DMS 273 (cell line): ENCODE data around the gene HOGA1.

ENCODE experiments used
- DNase-seq: peaks from one replicate; lab custom pipeline; 2025; ENCODE audit not compliant: unreplicated experiment; lab: John Stamatoyannopoulos, UW

Gene HOGA1

DNA sequence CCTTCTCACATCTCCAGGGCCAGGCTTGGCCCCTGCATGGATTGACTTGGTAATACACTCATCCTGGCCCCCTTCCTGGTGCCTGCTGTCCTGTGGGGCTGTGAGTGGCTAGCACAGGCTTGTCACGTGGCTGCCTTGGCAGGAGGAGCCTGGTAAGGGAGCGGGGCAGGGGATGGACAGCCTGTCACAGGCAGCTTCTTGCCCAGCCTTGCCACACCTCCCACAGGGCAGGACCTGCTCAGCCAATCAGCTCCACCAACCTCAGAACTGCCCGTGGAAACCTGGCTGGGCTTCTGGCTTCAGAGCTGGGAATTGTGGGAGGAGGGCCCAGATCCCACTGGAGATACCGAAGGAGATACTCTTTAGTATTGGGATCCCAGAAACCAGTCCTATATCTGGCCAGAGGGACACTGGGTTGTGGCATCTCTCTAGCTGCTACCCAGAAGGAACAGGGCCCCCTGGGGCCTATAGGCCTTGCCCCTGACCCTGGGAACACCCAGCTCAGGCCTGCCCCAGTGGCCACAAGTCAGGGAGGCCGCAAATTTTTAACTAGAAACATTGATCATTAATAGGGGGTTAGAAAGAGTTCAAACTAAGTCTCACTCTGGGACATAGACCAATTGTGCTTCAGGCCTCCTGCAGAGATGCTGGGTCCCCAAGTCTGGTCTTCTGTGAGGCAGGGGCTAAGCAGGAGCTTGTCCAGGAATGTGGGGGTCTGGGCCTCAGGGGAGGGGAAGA, at the start of gene HOGA1:
HOGA1 (plus strand) TSS at position 330 of the 738 bp plus-strand sequence; CDS start at position 645, 315 bp downstream.
- peak; percentile 95 for DNase-seq

DNA sequence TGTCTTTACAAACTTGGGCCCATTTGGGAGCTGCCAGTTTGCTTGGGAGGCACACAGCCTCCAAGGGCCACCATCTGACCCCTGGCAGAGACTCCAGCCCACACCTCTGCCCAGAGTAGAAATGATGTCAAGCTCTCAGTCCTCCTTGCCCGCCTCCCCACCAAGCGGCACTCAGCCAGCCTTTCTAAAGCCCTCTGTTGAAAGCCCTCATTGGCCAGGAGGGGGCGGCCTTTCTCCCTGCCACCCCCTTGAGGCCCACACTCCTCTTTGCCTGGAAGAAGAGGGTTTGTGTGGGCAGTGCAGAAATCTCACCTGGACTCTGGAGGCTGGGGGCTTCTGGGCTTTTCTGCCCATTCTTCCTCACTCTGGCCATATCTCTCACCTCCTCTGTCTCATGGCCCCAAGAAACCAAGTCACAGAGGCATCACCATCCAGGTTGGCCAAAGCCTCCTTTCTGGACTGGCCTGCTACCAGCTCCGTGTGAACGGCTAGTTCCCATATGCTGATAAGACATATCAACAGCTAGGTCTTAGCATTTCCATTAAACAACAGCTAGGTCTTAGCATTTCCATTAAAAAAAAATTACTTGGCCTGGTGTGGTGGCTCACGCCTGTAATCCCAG, 49.3 kb upstream of the HOGA1 start:
- peak; percentile 63 for DNase-seq

DNA sequence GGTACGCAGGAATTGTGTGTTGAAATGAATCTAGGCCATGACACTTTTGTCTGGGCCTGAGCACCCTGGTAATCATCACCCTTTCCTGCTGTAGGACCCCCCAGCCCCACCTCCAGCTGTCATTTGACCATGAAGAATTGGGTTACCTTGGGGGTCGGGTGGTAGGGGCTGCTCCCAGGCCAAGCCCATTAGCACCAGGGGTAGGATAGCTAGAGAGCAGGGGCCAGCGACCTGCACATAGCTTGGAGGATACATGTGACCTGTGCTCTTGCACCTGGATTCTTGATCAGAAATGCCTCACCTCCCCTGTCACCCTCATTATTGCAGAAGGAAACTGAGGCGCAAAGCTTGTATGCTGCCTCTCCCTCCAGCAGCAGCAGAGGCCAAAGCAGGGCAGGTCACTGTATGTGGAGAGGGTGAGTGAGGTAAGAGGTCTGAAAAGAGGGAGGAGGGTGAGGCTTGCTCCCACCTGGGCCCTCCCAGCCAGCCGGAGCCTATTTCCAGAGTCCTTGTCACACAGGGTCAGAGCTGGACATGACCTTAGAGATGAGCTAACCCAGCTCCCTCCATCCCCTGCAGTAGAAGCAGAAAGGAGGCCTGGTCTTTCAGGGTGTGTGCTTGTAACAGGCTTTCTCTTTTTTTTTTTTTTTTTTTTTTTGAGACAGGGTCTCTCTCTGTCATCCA, 46.9 kb upstream of the HOGA1 start:
- DNase-seq = no peak

DNA sequence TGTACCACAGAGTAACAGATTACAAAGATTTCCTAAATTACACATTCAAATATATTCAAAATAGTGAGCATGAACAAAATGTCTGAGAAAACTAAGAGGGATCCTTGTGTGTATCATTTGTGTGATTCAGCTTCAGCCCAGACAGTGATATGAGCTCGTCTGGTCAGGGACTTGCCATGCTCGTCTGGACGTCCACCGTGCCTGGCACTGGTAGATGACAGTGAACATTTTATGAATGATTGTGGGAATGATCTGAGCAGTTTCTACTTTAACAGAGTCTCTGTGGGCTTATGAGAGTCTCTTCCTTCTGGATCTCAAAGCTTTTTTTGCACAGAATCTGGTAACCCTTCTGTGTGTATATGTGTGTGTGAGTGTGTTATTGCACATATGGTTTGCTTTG, 45.8 kb upstream of the HOGA1 start:
- no peak for DNase-seq

DNA sequence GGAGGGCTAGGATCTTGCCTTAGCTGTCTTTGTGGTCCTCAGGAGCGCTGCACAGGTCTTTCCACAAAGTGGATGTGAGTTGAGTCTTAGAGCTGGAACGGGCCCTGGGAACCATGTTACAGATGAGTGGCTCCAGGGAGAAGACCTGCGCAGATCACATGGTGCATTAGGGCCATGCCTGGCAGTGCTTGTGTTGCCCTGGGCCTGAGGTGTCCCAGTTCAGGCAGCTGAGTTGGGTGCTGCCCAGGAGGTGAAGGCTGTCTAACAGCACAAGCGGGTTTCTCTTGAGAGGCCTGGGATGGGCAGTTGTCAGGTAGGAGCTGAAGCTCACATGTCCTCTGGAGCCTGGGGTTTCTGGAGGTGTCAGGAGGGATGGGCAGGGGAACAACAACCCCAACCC, 45.4 kb upstream of the HOGA1 start:
- DNase-seq = no peak

DNA sequence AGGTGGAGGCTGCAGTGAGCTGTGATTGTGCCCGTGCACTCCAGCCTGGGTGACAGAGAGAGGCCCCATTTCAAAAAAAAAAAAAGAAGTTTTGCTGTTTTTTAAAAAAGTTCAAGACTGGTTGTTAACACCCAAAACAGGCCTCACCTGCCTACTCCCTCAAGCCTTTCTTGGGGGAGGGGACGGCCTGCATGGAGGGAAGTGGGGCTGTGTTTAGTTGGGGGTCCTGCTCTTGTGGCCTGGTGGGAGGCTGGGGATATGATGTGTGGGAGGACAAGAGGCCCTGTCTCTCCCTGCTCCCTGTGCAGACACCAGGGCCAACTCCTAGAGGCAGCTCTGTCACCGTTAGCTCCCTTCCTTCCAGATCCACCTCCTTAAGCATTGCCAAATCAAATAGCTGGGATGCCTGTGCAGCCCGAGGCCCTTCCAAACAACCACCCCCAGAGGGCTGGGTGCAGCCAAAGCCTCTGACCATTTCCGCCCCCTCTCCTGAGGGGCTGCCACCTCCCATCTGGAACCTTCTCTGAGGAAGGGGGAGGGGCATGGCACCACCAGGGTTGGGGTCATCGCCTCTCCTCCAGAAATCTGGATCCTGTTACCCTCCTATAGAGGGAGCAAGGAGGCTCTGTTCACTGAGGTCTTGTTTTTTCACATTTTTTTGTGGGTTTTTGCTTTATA, 44.5 kb upstream of the HOGA1 start:
- DNase-seq = no peak

DNA sequence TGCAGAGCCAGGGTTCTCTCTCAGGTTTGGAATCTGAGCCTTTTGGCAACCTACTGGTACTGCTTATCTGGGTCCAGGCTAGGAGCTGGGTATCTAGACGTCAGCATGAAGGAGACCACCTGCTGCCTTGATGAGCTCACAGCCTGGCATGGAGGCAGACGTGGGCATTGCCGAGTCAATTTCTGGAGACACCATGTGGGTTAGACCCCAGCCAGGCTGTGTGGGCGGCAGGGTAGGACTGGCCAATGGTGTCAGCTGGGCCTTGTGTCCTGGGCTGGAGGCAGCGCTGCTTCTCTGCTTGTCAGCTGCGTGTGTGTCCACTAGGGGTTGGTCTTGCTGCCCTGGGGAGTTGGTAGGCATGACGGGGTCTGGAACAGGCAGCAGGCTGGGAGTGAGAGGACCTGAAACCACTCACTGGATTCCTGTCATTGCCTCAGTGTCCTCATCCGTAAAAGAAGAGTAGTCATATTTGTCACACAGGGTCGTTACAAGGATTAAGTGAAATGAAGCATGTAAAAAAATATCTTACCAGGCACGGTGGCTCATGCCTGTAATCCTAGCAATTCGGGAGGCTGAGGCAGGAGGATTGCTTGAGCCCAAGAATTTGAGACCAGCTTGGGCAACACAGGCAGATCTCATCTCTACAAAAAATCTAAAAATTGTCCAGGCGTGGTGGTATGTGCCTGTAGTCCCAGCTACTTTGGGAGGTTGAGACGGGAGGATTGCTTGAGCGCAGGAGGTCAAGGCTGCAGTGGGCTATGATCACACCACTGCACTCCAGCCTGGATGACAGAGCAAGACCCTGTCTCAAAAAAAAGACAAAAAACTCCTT, 43.3 kb upstream of the HOGA1 start:
- DNase-seq = peak; percentile 56

DNA sequence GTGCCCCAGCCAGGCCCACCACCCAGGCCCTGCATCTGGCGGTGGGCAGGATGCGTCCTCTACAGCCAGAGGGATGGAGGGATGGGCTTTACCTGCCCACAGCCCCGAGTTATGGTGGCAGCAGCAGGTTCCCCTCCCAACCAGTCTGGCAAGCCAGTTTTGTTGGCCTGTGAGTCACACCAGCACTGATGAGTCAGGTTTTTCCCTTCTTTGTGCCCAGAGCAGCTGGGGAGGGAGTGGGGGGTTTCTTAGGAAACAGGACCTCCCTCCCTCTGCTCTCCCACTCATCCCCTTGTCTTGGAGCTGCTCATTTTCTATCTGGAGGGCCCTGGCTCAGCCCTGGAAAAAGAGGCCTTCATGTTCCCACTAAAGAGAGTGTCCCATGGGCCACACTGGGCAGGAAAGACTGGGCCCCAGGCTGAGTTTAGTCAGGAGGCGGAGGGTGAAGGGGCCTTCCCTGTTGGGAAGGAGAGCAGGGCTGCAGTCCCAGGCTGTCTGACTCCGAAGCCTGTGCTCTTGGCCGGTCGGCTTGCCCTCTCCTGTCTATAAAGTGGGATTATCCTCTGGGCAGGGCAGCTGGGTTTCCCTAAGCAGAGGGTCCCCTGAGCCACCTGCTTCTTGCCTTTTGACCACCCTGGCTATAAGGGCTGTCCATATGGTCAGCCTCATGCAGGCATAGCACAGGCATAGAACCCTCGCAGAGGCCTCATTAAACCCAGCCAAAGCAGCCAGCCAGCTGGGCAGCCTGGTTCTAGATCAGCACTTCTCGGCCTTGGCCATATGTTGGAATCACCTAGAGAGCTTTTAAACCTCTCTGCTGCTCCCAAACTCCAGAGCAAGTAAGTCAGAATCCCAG, 41.8 kb upstream of the HOGA1 start:
- peak; percentile 86 for DNase-seq

DNA sequence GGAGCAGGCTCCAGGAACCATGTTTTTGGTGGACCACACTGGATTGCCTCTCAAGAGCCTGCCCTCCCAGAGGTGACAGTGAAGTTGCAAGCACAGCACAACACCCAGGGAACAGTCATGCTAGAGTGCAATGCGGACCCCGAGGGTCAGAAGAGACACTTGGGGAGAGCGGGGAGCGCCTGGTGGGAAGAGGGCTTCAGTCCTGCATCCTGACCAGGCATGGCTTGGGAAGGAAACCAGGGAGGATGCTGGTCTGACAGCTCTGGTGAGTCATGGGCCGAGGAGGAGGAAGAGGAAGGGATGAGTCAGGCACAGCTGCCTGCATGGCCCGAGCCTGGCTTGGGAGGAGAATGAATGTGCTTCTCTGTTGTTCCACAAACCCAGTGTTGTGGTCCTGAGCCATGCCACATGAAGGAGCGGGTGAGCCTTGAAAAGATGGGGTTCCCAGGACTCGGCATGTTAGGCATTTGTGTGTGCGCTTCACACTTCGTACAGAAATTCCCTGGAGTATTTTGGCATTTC, 41.1 kb upstream of the HOGA1 start:
- DNase-seq = peak; percentile 81

DNA sequence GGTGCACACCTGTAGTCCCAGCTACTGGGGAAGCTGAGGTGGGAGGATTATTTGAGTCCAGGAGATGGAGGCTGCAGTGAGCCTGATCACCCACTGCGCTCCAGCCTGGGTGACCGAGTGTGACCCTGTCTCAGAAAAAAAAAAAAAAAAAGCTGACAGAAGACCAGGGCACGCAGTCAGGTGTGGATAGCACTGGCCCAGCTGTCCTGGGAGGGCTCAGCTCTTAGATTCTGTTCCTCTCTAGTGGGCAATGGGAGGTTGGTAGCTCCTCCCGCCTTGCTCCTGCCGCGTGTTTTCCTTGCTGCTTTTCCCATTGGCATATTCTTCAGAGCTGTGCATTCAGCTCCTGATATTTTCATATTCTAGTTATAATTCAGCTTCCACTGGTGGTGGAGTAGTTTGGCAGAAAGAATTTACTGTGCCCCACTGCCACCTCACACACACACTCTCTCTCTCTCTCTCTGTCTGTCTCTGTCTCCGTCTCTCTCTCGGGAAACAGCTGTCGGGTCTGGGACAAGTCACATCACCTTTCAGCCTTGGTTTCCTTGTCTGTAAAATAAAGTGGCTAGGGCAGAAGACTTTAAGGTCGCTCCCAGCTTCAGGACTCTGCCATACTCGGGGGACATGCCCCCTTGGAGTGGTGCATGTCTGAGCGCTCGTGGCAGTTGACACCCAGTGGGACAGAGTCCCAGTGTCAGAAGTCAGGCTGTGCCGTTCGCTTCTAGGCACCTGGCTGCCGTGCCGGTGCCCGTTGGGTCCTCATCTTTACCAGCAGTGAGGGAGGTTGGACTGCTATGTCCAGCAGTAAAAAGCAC, 37.5 kb upstream of the HOGA1 start:
- DNase-seq = no peak

DNA sequence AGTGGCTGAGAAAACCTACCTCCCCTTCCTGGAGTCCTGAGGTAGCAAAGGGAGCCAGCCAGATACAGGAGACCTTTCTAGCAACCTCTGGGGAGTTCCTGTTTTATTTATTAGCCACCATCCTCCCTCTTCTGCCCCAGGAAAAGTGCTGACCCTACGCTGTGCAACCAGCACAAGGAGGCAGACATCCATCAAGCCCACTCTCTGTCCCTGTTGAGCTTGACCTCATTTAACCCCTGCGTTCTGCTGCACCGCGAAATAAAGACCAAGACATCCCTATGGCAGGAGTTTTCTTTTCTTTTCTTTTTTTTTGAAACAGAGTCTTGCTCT, 37.0 kb upstream of the HOGA1 start:
- DNase-seq = no peak

DNA sequence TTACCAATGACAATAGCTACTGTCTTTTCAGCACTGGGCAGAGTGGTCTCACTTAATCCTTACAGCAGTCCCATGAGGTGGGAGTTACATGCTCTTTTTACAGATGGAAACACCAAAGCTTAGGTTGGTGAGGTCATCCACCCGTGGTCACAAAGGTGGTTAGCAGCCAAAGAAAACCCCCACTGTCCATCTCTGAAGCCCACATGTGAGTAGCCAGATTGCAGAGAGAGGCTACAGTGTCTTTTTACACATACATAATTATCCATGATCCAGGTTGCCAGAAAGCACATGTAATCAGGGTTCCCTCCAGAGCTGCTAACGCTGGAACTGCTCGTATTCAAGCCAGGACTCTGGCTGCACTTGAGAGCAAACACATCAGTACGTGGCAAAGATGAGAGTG, 36.2 kb upstream of the HOGA1 start:
- peak; percentile 61 for DNase-seq

DNA sequence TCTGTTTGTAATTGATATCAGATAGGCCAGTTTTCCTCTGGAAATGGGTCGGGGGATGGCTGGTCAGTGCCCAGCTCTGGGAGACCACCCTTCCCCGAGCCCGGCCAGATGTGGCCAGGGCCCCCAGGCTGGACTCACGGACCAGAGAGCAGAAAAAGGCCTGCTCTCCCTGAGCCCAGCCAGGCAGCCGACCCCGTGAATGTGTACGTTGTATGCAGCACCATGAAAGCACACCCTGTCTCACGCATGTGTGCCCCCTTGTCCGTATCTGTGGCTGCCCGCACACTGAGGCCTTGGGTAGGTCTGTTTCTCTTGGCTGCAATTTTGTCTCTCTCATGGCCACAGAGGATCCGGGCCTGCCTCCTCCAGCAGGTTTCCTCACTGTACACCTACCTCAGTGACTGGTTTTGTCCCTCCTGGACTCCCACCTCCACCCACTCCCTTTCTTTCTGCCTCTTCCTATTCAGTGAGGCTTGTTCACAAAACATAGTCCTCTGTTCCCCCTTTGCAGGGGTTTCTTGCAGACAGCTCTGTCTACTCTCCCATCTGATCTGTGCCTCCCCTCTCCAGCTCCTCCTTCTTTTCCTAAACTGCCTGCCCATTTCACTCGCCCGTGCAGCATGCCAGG, 35.2 kb upstream of the HOGA1 start:
- DNase-seq = peak; percentile 42

DNA sequence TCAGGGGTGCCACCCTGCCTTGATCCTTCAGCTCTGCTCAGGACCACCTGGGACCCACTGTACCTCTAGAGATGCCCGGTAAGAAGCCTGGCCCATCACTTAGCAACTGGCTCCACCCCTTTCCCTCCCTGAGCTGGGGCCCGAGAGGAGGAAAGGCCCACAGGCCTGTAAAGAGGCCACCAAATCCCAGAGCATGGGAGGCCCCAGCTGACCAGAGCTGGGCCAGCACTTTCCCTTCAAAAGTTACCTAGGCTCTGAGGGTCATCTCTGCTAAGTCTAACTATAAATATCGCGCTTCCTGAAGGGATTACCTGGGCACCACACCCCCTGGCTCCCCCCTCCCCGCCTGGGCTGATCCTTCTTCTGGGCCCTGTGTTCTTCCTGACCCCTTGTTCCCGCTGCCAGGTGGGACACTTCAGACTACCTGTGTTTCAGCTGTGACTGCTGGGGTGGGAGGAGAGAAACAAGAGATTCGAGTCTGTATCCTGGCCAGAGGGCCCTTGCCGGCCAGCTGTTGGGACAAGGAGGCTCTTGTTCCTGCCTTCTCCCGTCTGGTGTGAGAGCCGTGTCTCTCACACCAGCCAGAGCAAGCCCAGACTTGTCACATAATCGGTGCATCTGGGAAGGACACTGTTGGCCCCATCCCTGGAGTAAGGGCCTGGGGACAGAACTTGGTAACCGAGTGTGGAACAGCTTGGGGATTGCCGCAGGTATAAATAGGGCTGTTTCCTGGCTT, 34.4 kb upstream of the HOGA1 start:
- peak; percentile 82 for DNase-seq

DNA sequence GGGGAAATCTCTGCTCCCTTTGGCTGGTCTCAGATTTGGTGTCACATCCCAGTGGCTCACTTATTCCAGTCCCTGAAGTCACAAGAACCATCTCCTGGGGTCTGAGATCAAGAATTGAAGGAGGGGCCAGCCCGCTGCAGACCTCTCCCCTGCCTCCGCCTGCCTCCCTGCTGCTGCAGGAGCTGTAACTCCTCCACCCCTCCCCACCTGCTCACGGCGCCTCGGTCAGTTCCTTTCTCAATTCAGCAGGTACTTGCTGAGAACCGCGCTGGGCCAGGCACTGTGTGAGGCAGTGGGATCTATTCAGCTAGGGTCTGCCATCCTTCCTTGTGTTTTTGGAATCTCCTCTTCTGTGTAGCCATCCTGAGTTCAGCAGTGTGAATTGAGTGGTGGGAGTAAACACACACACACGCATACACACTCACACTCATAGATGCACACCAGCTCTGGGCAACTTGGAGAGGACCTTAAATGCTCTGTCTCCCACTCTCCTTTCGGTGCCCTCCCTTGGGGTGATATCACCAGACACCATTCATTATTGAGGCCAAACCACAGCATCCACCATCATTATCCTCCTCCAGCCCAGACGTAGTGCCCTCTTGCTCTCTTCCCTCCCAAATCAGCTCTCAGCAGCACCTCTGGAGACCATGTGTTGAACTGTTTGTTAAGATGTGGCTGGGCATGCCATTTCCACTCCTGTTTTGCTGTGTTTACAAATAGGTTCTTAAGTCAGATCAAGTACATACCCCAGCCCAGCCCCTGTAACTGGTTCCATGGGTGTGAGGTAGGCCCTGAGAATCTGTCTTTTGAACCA, 33.6 kb upstream of the HOGA1 start:
- peak; percentile 30 for DNase-seq

DNA sequence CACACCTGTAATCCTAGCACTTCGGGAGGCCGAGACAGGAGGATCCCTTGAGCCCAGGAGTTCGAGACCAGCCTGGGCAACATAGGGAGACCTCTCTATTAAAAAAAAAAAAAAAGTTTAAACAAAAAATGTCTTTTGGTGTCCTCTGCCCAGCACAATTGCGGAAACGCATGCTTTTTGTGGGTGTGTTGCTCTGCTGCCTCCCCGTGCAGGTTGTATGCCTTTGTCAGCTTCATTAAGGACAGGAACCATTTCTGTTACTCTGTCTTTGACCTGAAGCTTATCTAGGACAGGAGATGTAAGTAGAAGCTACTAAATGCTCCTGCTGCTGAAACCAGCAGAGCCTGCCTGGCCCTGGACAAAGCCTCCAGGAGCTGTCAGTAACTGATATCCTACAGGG, 32.9 kb upstream of the HOGA1 start:
- DNase-seq = no peak

DNA sequence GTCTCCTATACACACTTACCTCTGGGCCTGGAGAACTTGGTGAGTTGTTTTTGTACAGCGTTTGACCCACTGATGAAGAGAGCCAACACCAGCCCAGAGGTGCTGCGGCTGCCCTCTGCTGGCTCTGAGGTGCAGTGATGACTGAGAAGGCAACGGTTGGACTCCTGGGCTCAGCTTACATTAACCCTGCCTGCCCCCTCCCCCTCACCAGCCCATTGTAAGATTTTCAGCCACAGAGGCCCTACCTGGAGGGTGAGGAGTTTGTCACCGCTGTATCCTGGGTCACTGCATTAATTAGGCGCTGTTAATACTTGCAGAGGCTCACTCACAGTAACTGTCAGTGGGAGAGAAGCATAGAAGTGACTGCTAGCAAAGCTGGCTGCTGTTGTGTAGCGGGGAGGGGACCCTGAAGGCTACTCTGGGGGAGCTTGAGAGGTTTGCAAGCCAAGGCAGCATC, 30.6 kb upstream of the HOGA1 start:
- DNase-seq = peak; percentile 79
